Neural crest cell (in vitro differentiated cells): ENCODE measurements around the gene MIX23. TPM values are rescaled to one million over a fixed set of nuclear protein-coding genes. Genes with fewer than 3 reads are reported as not detected.

Experiments
- DNase-seq: peaks from one replicate; pipeline ENCODE4 v3.0.0; 2021; ENCODE audit warnings: low read depth, mixed read lengths, low spot score
- H3K27ac Mint-ChIP-seq: one replicate; pipeline ENCODE4 v1.8.0; 2021; ENCODE audit warnings: mild to moderate bottlenecking, mixed read lengths; ENCODE audit not compliant: unreplicated experiment
- H3K27me3 Mint-ChIP-seq: 2 replicates; pipeline ENCODE4 v1.8.0; 2021; ENCODE audit warnings: low read depth, mild to moderate bottlenecking, mixed read lengths
- H3K36me3 Mint-ChIP-seq: 2 replicates; pipeline ENCODE4 v1.8.0; 2021; ENCODE audit warnings: low read depth, mild to moderate bottlenecking, mixed read lengths
- H3K4me1 Mint-ChIP-seq: 2 replicates; pipeline ENCODE4 v1.8.0; 2021; ENCODE audit warnings: mixed read lengths
- H3K4me3 Mint-ChIP-seq: one replicate; pipeline ENCODE4 v1.8.0; 2021; ENCODE audit warnings: mild to moderate bottlenecking, mixed read lengths
- H3K9me3 Mint-ChIP-seq: 2 replicates; pipeline ENCODE4 v1.8.0; 2021; ENCODE audit warnings: mixed read lengths
- CTCF ChIP-seq: fragments of 200-600 bp; sonication (generic); conservative IDR thresholded peaks from 2 replicates; pipeline ENCODE4 v1.5.0; 2021; ENCODE audit warnings: antibody characterized with exemption, mild to moderate bottlenecking
- total RNA-seq: library from RNA; stranded (reverse); gene quantifications from 2 replicates; pipeline ENCODE4 v1.2.1, GENCODE V29; 2021

The MIX23 gene
- total RNA-seq, 1 donor from 2014 or later, result 52.5 TPM

GRCh38 chr3:122410111-122410510, 27.1 kb upstream of the MIX23 start:
- no peak overlapping the region for H3K4me3 Mint-ChIP-seq
- no peaks in the 10 kb centered on the region for H3K27me3 Mint-ChIP-seq
- no peaks in the 10 kb centered on the region for H3K36me3 Mint-ChIP-seq
- peaks cover 11% of the 10 kb centered on the region for H3K4me1 Mint-ChIP-seq
- no peak for DNase-seq
- H3K9me3 Mint-ChIP-seq, result no peaks in the 10 kb centered on the region
- TF ChIP-seq CTCF, result no peak
- no peak overlapping the region for H3K27ac Mint-ChIP-seq

- no peaks in the 10 kb centered on the region for H3K36me3 Mint-ChIP-seq
- H3K4me3 Mint-ChIP-seq, result peak overlapping the region; percentile 32
- H3K27ac Mint-ChIP-seq, result no peak overlapping the region
- DNase-seq, result no peak
- H3K9me3 Mint-ChIP-seq, result no peaks in the 10 kb centered on the region
- no peak for TF ChIP-seq CTCF
- H3K27me3 Mint-ChIP-seq, result no peaks in the 10 kb centered on the region
- peaks cover 4% of the 10 kb centered on the region for H3K4me1 Mint-ChIP-seq
These were observed 26.4 kb upstream of the MIX23 start for GRCh38 chr3:122409446-122409845.

- no peak for TF ChIP-seq CTCF
- no peaks in the 10 kb centered on the region for H3K36me3 Mint-ChIP-seq
- H3K27me3 Mint-ChIP-seq, result no peaks in the 10 kb centered on the region
- no peaks in the 10 kb centered on the region for H3K9me3 Mint-ChIP-seq
- no peaks in the 10 kb centered on the region for H3K4me1 Mint-ChIP-seq
- no peak overlapping the region for H3K27ac Mint-ChIP-seq
- H3K4me3 Mint-ChIP-seq, result no peak overlapping the region
- DNase-seq, result no peak
These were observed 24.9 kb upstream of the MIX23 start for GRCh38 chr3:122407946-122408345.

GRCh38 chr3:122406198-122406597, 23.2 kb upstream of the MIX23 start:
- Mint-ChIP-seq H3K27ac (no peak overlapping the region), H3K27me3 (no peaks in the 10 kb centered on the region), H3K4me3 (no peak overlapping the region)

GRCh38 chr3:122405015-122405414, 22.0 kb upstream of the MIX23 start:
- H3K27ac Mint-ChIP-seq, result no peak overlapping the region
- no peak overlapping the region for H3K4me3 Mint-ChIP-seq
- TF ChIP-seq CTCF, result no peak
- H3K4me1 Mint-ChIP-seq, result no peaks in the 10 kb centered on the region
- DNase-seq, result no peak
- no peaks in the 10 kb centered on the region for H3K36me3 Mint-ChIP-seq
- no peaks in the 10 kb centered on the region for H3K9me3 Mint-ChIP-seq
- no peaks in the 10 kb centered on the region for H3K27me3 Mint-ChIP-seq

More at GRCh38 chr3:122406198-122406597, 23.2 kb upstream of the MIX23 start:
- H3K9me3 Mint-ChIP-seq, result no peaks in the 10 kb centered on the region
- TF ChIP-seq CTCF, result no peak
- H3K36me3 Mint-ChIP-seq, result no peaks in the 10 kb centered on the region
- no peaks in the 10 kb centered on the region for H3K4me1 Mint-ChIP-seq
- DNase-seq, result no peak

GRCh38 chr3:122403489-122403888, 20.5 kb upstream of the MIX23 start:
- Mint-ChIP-seq H3K27me3 (no peaks in the 10 kb centered on the region), H3K4me1 (no peaks in the 10 kb centered on the region), H3K4me3 (no peak overlapping the region), H3K27ac (no peak overlapping the region), H3K9me3 (no peaks in the 10 kb centered on the region), H3K36me3 (no peaks in the 10 kb centered on the region)
- no peak for DNase-seq
- TF ChIP-seq CTCF, result no peak
